Mucosa of stomach (tissue), 1 donor: ENCODE data around the gene PLCB1.

Experiments used
- H3K27me3 ChIP-seq: one replicate; pipeline ENCODE4 v1.7.0; 2013; ENCODE audit warnings: mild to moderate bottlenecking, low read length; ENCODE audit not compliant: control insufficient read depth, insufficient read depth
- H3K36me3 ChIP-seq: one replicate; pipeline ENCODE4 v1.7.0; 2013; ENCODE audit warnings: low read length; ENCODE audit not compliant: control insufficient read depth, insufficient read depth
- H3K4me1 ChIP-seq: one replicate; pipeline ENCODE4 v1.7.0; 2013; ENCODE audit warnings: mild to moderate bottlenecking, low read length; ENCODE audit not compliant: control insufficient read depth, insufficient read depth
- H3K4me3 ChIP-seq: one replicate; pipeline ENCODE4 v1.7.0; 2013; ENCODE audit warnings: low read length
- H3K9ac ChIP-seq: one replicate; pipeline ENCODE4 v1.7.0; 2013; ENCODE audit warnings: mild to moderate bottlenecking, low read length, moderate library complexity
- H3K9me3 ChIP-seq: one replicate; pipeline ENCODE4 v1.7.0; 2013; ENCODE audit warnings: mild to moderate bottlenecking, low read length, moderate library complexity; ENCODE audit not compliant: control insufficient read depth
- donor health status: Pancreatic carcinoma.

The PLCB1 gene

GRCh38 chr20:8322662-8323217 lies 190.7 kb downstream of the PLCB1 start:
- Histone ChIP-seq H3K36me3 (no peaks in the 10 kb centered on the region), H3K27me3 (no peaks in the 10 kb centered on the region), H3K9me3 (no peaks in the 10 kb centered on the region), H3K4me3 (no peak overlapping the region), H3K9ac (no peak overlapping the region), H3K4me1 (no peaks in the 10 kb centered on the region)

- Histone ChIP-seq H3K4me1 (no peaks in the 10 kb centered on the region), H3K4me3 (no peak overlapping the region), H3K36me3 (no peaks in the 10 kb centered on the region), H3K27me3 (no peaks in the 10 kb centered on the region), H3K9me3 (no peaks in the 10 kb centered on the region), H3K9ac (no peak overlapping the region)
Measured at GRCh38 chr20:8326191-8326590, 194.1 kb downstream of the PLCB1 start.

GRCh38 chr20:8326899-8327298 lies 194.8 kb downstream of the PLCB1 start:
- no peaks in the 10 kb centered on the region for H3K27me3 ChIP-seq
- H3K36me3 ChIP-seq, result no peaks in the 10 kb centered on the region
- no peaks in the 10 kb centered on the region for H3K9me3 ChIP-seq
- no peak overlapping the region for H3K4me3 ChIP-seq
- H3K4me1 ChIP-seq, result no peaks in the 10 kb centered on the region
- H3K9ac ChIP-seq, result no peak overlapping the region

GRCh38 chr20:8328189-8328588 lies 196.1 kb downstream of the PLCB1 start:
- H3K27me3 ChIP-seq, result no peaks in the 10 kb centered on the region
- H3K4me3 ChIP-seq, result no peak overlapping the region
- no peaks in the 10 kb centered on the region for H3K9me3 ChIP-seq
- H3K4me1 ChIP-seq, result no peaks in the 10 kb centered on the region
- no peak overlapping the region for H3K9ac ChIP-seq
- H3K36me3 ChIP-seq, result no peaks in the 10 kb centered on the region

GRCh38 chr20:8330319-8330784 lies 198.3 kb downstream of the PLCB1 start:
- Histone ChIP-seq H3K27me3 (no peaks in the 10 kb centered on the region), H3K4me1 (no peaks in the 10 kb centered on the region), H3K36me3 (no peaks in the 10 kb centered on the region), H3K9me3 (no peaks in the 10 kb centered on the region), H3K4me3 (no peak overlapping the region), H3K9ac (no peak overlapping the region)

GRCh38 chr20:8330785-8331695 lies 199.0 kb downstream of the PLCB1 start:
- H3K27me3 ChIP-seq, result no peaks in the 10 kb centered on the region
- no peaks in the 10 kb centered on the region for H3K36me3 ChIP-seq
- no peak overlapping the region for H3K9ac ChIP-seq
- no peak overlapping the region for H3K4me3 ChIP-seq
- no peaks in the 10 kb centered on the region for H3K9me3 ChIP-seq
- no peaks in the 10 kb centered on the region for H3K4me1 ChIP-seq

- no peaks in the 10 kb centered on the region for H3K9me3 ChIP-seq
- H3K27me3 ChIP-seq, result no peaks in the 10 kb centered on the region
- H3K4me1 ChIP-seq, result no peaks in the 10 kb centered on the region
- H3K4me3 ChIP-seq, result no peak overlapping the region
- H3K36me3 ChIP-seq, result no peaks in the 10 kb centered on the region
- no peak overlapping the region for H3K9ac ChIP-seq
Measured at GRCh38 chr20:8331740-8332412, 199.8 kb downstream of the PLCB1 start.

GRCh38 chr20:8334641-8335040 lies 202.6 kb downstream of the PLCB1 start:
- no peak overlapping the region for H3K4me3 ChIP-seq
- no peaks in the 10 kb centered on the region for H3K36me3 ChIP-seq
- H3K9ac ChIP-seq, result no peak overlapping the region
- H3K4me1 ChIP-seq, result no peaks in the 10 kb centered on the region
- H3K9me3 ChIP-seq, result no peaks in the 10 kb centered on the region
- H3K27me3 ChIP-seq, result no peaks in the 10 kb centered on the region

- Histone ChIP-seq H3K27me3 (no peaks in the 10 kb centered on the region), H3K4me1 (no peaks in the 10 kb centered on the region), H3K36me3 (no peaks in the 10 kb centered on the region), H3K9me3 (no peaks in the 10 kb centered on the region), H3K4me3 (no peak overlapping the region), H3K9ac (no peak overlapping the region)
Measured at GRCh38 chr20:8335059-8335458, 203.0 kb downstream of the PLCB1 start.

GRCh38 chr20:8335495-8336195 lies 203.6 kb downstream of the PLCB1 start:
- Histone ChIP-seq H3K4me1 (no peaks in the 10 kb centered on the region), H3K9ac (no peak overlapping the region)

GRCh38 chr20:8339349-8339748 lies 207.3 kb downstream of the PLCB1 start:
- no peak overlapping the region for H3K4me3 ChIP-seq
- no peaks in the 10 kb centered on the region for H3K36me3 ChIP-seq
- no peaks in the 10 kb centered on the region for H3K4me1 ChIP-seq
- no peak overlapping the region for H3K9ac ChIP-seq
- no peaks in the 10 kb centered on the region for H3K27me3 ChIP-seq
- H3K9me3 ChIP-seq, result no peaks in the 10 kb centered on the region

More at GRCh38 chr20:8335495-8336195, 203.6 kb downstream of the PLCB1 start:
- no peaks in the 10 kb centered on the region for H3K27me3 ChIP-seq
- no peaks in the 10 kb centered on the region for H3K9me3 ChIP-seq
- H3K36me3 ChIP-seq, result no peaks in the 10 kb centered on the region
- no peak overlapping the region for H3K4me3 ChIP-seq
